Measurements from ENCODE around the gene ADH6. TPM values are rescaled to one million over a fixed set of nuclear protein-coding genes. Genes with fewer than 3 reads are reported as not detected.
"Not testable (repeated sequence)": the region's sequence is repeated elsewhere in the genome, so short reads cannot be mapped to it uniquely, and the experiment has no call there.

The ADH6 gene
- total RNA-seq, 1 experiment from 2014 or later, result not detected

DNA sequence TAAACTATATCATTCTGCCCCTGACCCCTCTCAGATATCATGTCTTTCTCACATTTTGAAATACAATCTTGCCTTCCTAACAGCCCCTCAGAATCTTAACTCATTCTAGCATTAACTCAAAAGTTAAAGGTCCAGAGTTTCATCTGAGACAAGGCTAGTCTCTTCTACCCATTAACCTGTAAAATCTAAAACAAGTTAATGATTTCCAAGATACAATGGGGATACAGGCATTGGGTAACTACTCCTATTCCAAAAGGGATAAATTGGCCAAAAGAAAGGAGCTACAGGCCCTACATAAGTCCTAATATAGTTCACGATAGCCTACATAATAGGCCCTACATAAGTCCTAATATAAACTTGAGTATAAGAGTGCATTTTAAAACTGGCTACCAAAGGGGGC, 18.9 kb downstream of the ADH6 start:
- no TSS peak for BruUV-seq (replicated peaks)
- no peaks in the 10 kb centered on the region for H3K9me2 ChIP-seq (ENCODE audit: insufficient read depth)
- H3K4me1 ChIP-seq (replicated peaks; ENCODE audit: insufficient read depth), result no peaks in the 10 kb centered on the region
- H3K27me3 ChIP-seq (ENCODE audit: insufficient read depth, low read depth), result no peaks in the 10 kb centered on the region
- H3K9me3 ChIP-seq (ENCODE audit: insufficient read depth, low read depth), result no peaks in the 10 kb centered on the region
- H3K4me3 ChIP-seq, result no peak overlapping the region
- H4K20me1 ChIP-seq (ENCODE audit: insufficient read depth), result no peaks in the 10 kb centered on the region
- no peak for TF ChIP-seq EZH2 (IDR thresholded peaks at IDR 0.05; ENCODE audit: low read depth)
- TF ChIP-seq, protein P1, sequence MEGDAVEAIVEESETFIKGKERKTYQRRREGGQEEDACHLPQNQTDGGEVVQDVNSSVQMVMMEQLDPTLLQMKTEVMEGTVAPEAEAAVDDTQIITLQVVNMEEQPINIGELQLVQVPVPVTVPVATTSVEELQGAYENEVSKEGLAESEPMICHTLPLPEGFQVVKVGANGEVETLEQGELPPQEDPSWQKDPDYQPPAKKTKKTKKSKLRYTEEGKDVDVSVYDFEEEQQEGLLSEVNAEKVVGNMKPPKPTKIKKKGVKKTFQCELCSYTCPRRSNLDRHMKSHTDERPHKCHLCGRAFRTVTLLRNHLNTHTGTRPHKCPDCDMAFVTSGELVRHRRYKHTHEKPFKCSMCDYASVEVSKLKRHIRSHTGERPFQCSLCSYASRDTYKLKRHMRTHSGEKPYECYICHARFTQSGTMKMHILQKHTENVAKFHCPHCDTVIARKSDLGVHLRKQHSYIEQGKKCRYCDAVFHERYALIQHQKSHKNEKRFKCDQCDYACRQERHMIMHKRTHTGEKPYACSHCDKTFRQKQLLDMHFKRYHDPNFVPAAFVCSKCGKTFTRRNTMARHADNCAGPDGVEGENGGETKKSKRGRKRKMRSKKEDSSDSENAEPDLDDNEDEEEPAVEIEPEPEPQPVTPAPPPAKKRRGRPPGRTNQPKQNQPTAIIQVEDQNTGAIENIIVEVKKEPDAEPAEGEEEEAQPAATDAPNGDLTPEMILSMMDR (conservative IDR thresholded peaks at IDR 0.05), result no peak
- ChIA-PET POLR2A (ENCODE audit: unreplicated experiment) (no interaction called here), CTCF (no interaction called here)
- H3K4me2 ChIP-seq, result no peak overlapping the region
- intact Hi-C loops (cut with micrococcal nuclease; ENCODE audit: unreplicated experiment), result no loop called here
- no peak overlapping the region for H2AFZ ChIP-seq
- no peaks in the 10 kb centered on the region for H3K79me2 ChIP-seq (ENCODE audit: low read depth)
- no peaks in the 10 kb centered on the region for H3K36me3 ChIP-seq (ENCODE audit: low read depth)
- no peak overlapping the region for H3K27ac ChIP-seq
- DNase-seq, result no peak
- H3F3A ChIP-seq (ENCODE audit: insufficient read depth, low read depth), result no peaks in the 10 kb centered on the region

DNA sequence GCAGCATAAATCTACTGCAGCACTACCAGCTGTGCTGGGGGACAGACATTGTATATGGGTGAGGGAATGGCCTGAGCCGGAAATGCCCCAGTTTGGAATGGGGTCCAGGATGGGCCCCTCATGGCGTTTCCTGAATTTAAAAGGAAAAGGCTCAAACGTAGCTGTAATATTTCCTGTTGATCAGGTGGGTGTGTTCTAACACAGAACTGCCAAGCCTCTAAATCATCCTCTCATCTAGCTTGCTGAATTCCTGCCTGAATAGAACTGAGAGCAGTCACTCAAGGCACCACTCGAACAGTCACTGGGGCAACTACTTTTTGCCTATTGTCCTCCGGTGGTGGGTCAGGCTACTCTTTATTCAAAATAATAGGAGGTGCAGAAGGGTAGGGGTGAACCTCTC, 28.7 kb downstream of the ADH6 start:
- Histone ChIP-seq H4K20me1 (ENCODE audit: insufficient read depth) (no peaks in the 10 kb centered on the region), H3K36me3 (ENCODE audit: low read depth) (no peaks in the 10 kb centered on the region), H3K9me2 (ENCODE audit: insufficient read depth) (no peaks in the 10 kb centered on the region), H3K27ac (no peak overlapping the region), H3F3A (ENCODE audit: insufficient read depth, low read depth) (no peaks in the 10 kb centered on the region), H3K79me2 (ENCODE audit: low read depth) (no peaks in the 10 kb centered on the region), H2AFZ (no peak overlapping the region), H3K4me1 (replicated peaks; ENCODE audit: insufficient read depth) (no peaks in the 10 kb centered on the region; the same call in 1 of the 2 replicates), H3K4me2 (no peak overlapping the region), H3K27me3 (ENCODE audit: insufficient read depth, low read depth) (no peaks in the 10 kb centered on the region), H3K9me3 (ENCODE audit: insufficient read depth, low read depth) (no peaks in the 10 kb centered on the region; the same call in 1 of the 2 replicates), H3K4me3 (no peak overlapping the region)
- DNase-seq, result no peak
- no TSS peak for BruUV-seq (replicated peaks)
- CTCF ChIA-PET, result no interaction called here
- TF ChIP-seq EZH2 (IDR thresholded peaks at IDR 0.05; ENCODE audit: low read depth), result no peak
- TF ChIP-seq, protein P1 (conservative IDR thresholded peaks at IDR 0.05), result no peak
- POLR2A ChIA-PET (ENCODE audit: unreplicated experiment), result no interaction called here
- intact Hi-C loops (cut with micrococcal nuclease; ENCODE audit: unreplicated experiment), result no loop called here

DNA sequence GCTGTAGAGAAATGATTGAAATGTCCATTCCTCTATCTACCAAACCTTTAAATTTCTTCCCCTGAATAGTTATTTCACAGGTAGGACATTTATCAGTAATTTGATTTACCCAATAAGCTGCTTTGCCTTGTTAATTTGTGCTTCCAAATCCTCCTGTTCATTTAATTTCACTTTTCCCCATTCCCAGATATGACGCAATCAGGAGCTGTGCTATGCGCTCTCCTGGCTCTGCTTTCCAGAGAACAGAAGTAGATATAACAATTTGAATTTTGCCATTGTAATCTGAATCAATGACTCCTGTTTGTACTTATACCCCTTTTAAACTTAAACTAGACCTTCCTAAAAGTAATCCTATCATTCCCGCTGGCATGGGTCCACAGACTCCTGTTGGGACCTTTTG, 29.1 kb downstream of the ADH6 start:
- BruUV-seq (replicated peaks); H3K27me3 ChIP-seq (ENCODE audit: insufficient read depth, low read depth); intact Hi-C loops (cut with micrococcal nuclease; ENCODE audit: unreplicated experiment); POLR2A ChIA-PET (ENCODE audit: unreplicated experiment); H3K27ac ChIP-seq; DNase-seq; CTCF ChIA-PET; H3K9me3 ChIP-seq (ENCODE audit: insufficient read depth, low read depth); H3K4me2 ChIP-seq; H3K4me3 ChIP-seq; H4K20me1 ChIP-seq (ENCODE audit: insufficient read depth); H3K79me2 ChIP-seq (ENCODE audit: low read depth); H2AFZ ChIP-seq; H3K4me1 ChIP-seq (replicated peaks; ENCODE audit: insufficient read depth); H3K9me2 ChIP-seq (ENCODE audit: insufficient read depth); H3K36me3 ChIP-seq (ENCODE audit: low read depth); H3F3A ChIP-seq (ENCODE audit: insufficient read depth, low read depth): not testable (repeated sequence)

DNA sequence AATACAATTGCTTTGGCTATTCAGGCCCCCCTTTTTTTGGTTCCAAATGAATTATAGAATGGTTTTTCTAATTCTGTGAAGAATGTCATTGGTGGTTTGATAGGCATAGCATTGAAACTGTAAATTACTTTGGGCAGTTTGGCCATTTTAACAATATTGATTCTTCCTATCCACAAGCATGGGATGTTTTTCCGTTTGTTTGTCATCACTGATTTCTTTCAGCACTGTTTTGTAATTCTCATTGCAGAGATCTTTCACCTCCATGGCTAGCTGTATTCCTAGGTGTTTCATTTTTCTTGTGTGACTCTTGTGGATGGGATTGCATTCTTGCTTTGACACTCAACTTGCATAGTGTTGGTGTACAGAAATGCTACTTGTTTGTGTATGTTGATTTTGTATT, 33.0 kb downstream of the ADH6 start:
- H3K9me3 ChIP-seq (ENCODE audit: insufficient read depth, low read depth), result no peaks in the 10 kb centered on the region
- no peaks in the 10 kb centered on the region for H3K79me2 ChIP-seq (ENCODE audit: low read depth)
- no peaks in the 10 kb centered on the region for H3K9me2 ChIP-seq (ENCODE audit: insufficient read depth)
- TF ChIP-seq, protein P1 (conservative IDR thresholded peaks at IDR 0.05), result no peak
- no peak for TF ChIP-seq EZH2 (IDR thresholded peaks at IDR 0.05; ENCODE audit: low read depth)
- DNase-seq, result no peak
- no peak overlapping the region for H2AFZ ChIP-seq
- BruUV-seq (replicated peaks), result no TSS peak
- POLR2A ChIA-PET (ENCODE audit: unreplicated experiment), result no interaction called here
- H3K36me3 ChIP-seq (ENCODE audit: low read depth), result no peaks in the 10 kb centered on the region
- intact Hi-C loops (cut with micrococcal nuclease; ENCODE audit: unreplicated experiment), result no loop called here
- no peak overlapping the region for H3K27ac ChIP-seq
- no peaks in the 10 kb centered on the region for H3F3A ChIP-seq (ENCODE audit: insufficient read depth, low read depth)
- no peaks in the 10 kb centered on the region; the same call in 1 of the 2 replicates for H3K4me1 ChIP-seq (replicated peaks; ENCODE audit: insufficient read depth)
- no peak overlapping the region for H3K4me2 ChIP-seq
- H3K27me3 ChIP-seq (ENCODE audit: insufficient read depth, low read depth), result no peaks in the 10 kb centered on the region
- H4K20me1 ChIP-seq (ENCODE audit: insufficient read depth), result no peaks in the 10 kb centered on the region
- no peak overlapping the region for H3K4me3 ChIP-seq
- CTCF ChIA-PET, result no interaction called here

All from PC-9 (cell line).